ENCODE measurements around the gene ADAMTS19.

- TF ChIP-seq ZNF8 (CRISPR knock-in tag; IDR thresholded peaks at IDR 0.05), result no peak
- TF ChIP-seq GLIS3 (CRISPR knock-in tag; IDR thresholded peaks at IDR 0.05), result no peak
- no peak for TF ChIP-seq ZFP3 (CRISPR knock-in tag; IDR thresholded peaks at IDR 0.05)
- no peak for TF ChIP-seq POU6F1 (CRISPR knock-in tag; IDR thresholded peaks at IDR 0.05; ENCODE audit: borderline replicate concordance, low read depth)
- no peak for TF ChIP-seq ZNF565 (CRISPR knock-in tag; conservative IDR thresholded peaks at IDR 0.05; ENCODE audit: low read depth)
- TF ChIP-seq ZC3H10 (CRISPR knock-in tag; IDR thresholded peaks at IDR 0.05), result no peak
- TF ChIP-seq ZNF70 (CRISPR knock-in tag; IDR thresholded peaks at IDR 0.05), result no peak
- TF ChIP-seq PATZ1 (CRISPR knock-in tag; IDR thresholded peaks at IDR 0.05; ENCODE audit: borderline replicate concordance), result no peak
- TF ChIP-seq SNAI2 (CRISPR knock-in tag; IDR thresholded peaks at IDR 0.05), result no peak
- no peak for TF ChIP-seq PPARA (CRISPR knock-in tag; IDR thresholded peaks at IDR 0.05; ENCODE audit: borderline replicate concordance)
- TF ChIP-seq ARNTL (CRISPR knock-in tag; IDR thresholded peaks at IDR 0.05; ENCODE audit: borderline replicate concordance, low read depth), result no peak
- no peak for TF ChIP-seq ZFP30 (CRISPR knock-in tag; IDR thresholded peaks at IDR 0.05)
- TF ChIP-seq BACH2 (CRISPR knock-in tag; IDR thresholded peaks at IDR 0.05; ENCODE audit: borderline replicate concordance), result no peak
These were observed 201.4 kb downstream of the ADAMTS19 start for GRCh38 chr5:129661366-129662035.

Data from SK-N-SH treated with all-trans-retinoic acid at 6 μM for 48 hours (cell line).